ENCODE data around the gene GNAO1. TPM values are rescaled to one million over a fixed set of nuclear protein-coding genes. Genes with fewer than 3 reads are reported as not detected.
A peak's percentile ranks its signal among the peaks of the same experiment; 100 is the strongest.

Gene GNAO1
- polyA plus RNA-seq, 3 donors, result not detected

GRCh38 chr16:56365552-56365951 is 174.3 kb downstream of the GNAO1 start:
- no peak for TF ChIP-seq CTCF (IDR thresholded peaks at IDR 0.05)
- no peaks in the 10 kb centered on the region for H3K4me1 Mint-ChIP-seq
- no peaks in the 10 kb centered on the region for H3K79me2 ChIP-seq (ENCODE audit: insufficient read depth, low read length)
- H3K4me1 ChIP-seq (ENCODE audit: control insufficient read depth in 1 of 2, insufficient read depth in 2 of 2, low read length in 2 of 2), result no peaks in the 10 kb centered on the region
- H3K27me3 Mint-ChIP-seq (ENCODE audit: low read depth in 3 of 3), result peaks cover 0 to 2% (median 0%) of the 10 kb centered on the region in 3 donors
- intact Hi-C loops (cut with micrococcal nuclease), result no loop called here
- peaks cover 81 to 98% of the 10 kb centered on the region in 2 donors for H3K36me3 ChIP-seq (replicated peaks in 1 of 2; ENCODE audit: control insufficient read depth in 1 of 2, insufficient read depth in 2 of 2, low read length in 2 of 2)
- H3K9me3 ChIP-seq (replicated peaks in 1 of 2; ENCODE audit: control insufficient read depth in 1 of 2, insufficient read depth in 1 of 2, low read length in 2 of 2), result no peaks in the 10 kb centered on the region
- H3K9ac ChIP-seq (ENCODE audit: insufficient read depth, low read length, poor library complexity, severe bottlenecking), result no peak overlapping the region
- H3K27ac Mint-ChIP-seq, result no peak overlapping the region
- no peak overlapping the region for H3K4me2 ChIP-seq (replicated peaks; ENCODE audit: extremely low read depth, low read length, poor library complexity, severe bottlenecking)
- H3K27me3 ChIP-seq (ENCODE audit: control insufficient read depth in 2 of 2, insufficient read depth in 2 of 2, low read length in 2 of 2), result no peaks in the 10 kb centered on the region
- H2AFZ ChIP-seq (ENCODE audit: insufficient read depth, low read depth, low read length, poor library complexity, severe bottlenecking), result no peak overlapping the region
- H3K4me3 ChIP-seq (replicated peaks in 1 of 3; ENCODE audit: low read depth in 2 of 3, low read length in 3 of 3), result no peak overlapping the region
- no peaks in the 10 kb centered on the region for H4K20me1 ChIP-seq (ENCODE audit: insufficient read depth, low read length)
- H3K27ac ChIP-seq (ENCODE audit: low read depth in 1 of 2, low read length in 2 of 2), result no peak overlapping the region
- no peak overlapping the region for H3K4me3 Mint-ChIP-seq
- no peaks in the 10 kb centered on the region for H3K9me3 Mint-ChIP-seq
- no peak for DNase-seq
- H3K36me3 Mint-ChIP-seq, result peaks cover 83 to 91% of the 10 kb centered on the region in 2 donors
- WGBS (ENCODE audit: insufficient coverage), result 100% methylated on average over 3 of the region's 7 CpGs

- Mint-ChIP-seq H3K9me3 (no peaks in the 10 kb centered on the region), H3K4me3 (no peak overlapping the region), H3K27me3 (ENCODE audit: low read depth in 3 of 3) (peaks cover 0 to 2% (median 0%) of the 10 kb centered on the region in 3 donors), H3K27ac (peak overlapping the region in 1 of 7 donors; percentile 39), H3K36me3 (peaks cover 82 to 87% of the 10 kb centered on the region in 2 donors), H3K4me1 (peaks cover 2% of the 10 kb centered on the region)
- Histone ChIP-seq H3K4me3 (replicated peaks in 1 of 3; ENCODE audit: low read depth in 2 of 3, low read length in 3 of 3) (no peak overlapping the region), H2AFZ (ENCODE audit: insufficient read depth, low read depth, low read length, poor library complexity, severe bottlenecking) (no peak overlapping the region), H3K9me3 (replicated peaks in 1 of 2; ENCODE audit: control insufficient read depth in 1 of 2, insufficient read depth in 1 of 2, low read length in 2 of 2) (no peaks in the 10 kb centered on the region), H3K4me2 (replicated peaks; ENCODE audit: extremely low read depth, low read length, poor library complexity, severe bottlenecking) (no peak overlapping the region), H4K20me1 (ENCODE audit: insufficient read depth, low read length) (peaks cover 5% of the 10 kb centered on the region), H3K36me3 (replicated peaks in 1 of 2; ENCODE audit: control insufficient read depth in 1 of 2, insufficient read depth in 2 of 2, low read length in 2 of 2) (peaks cover 73 to 100% of the 10 kb centered on the region in 2 donors), H3K27me3 (ENCODE audit: control insufficient read depth in 2 of 2, insufficient read depth in 2 of 2, low read length in 2 of 2) (no peaks in the 10 kb centered on the region), H3K4me1 (ENCODE audit: control insufficient read depth in 1 of 2, insufficient read depth in 2 of 2, low read length in 2 of 2) (no peaks in the 10 kb centered on the region), H3K27ac (ENCODE audit: low read depth in 1 of 2, low read length in 2 of 2) (no peak overlapping the region), H3K9ac (ENCODE audit: insufficient read depth, low read length, poor library complexity, severe bottlenecking) (no peak overlapping the region), H3K79me2 (ENCODE audit: insufficient read depth, low read length) (no peaks in the 10 kb centered on the region)
- TF ChIP-seq CTCF (IDR thresholded peaks at IDR 0.05), result no peak
- DNase-seq, result no peak
- WGBS (ENCODE audit: insufficient coverage), result 96% methylated on average over 8 of the region's 9 CpGs
- intact Hi-C loops (cut with micrococcal nuclease), result no loop called here
These were observed 175.7 kb downstream of the GNAO1 start for GRCh38 chr16:56366945-56367344.

All from CD14-positive monocyte (primary cell).